GM12878 (cell line): ENCODE data around the gene POLR1G. TPM values are rescaled to one million over a fixed set of nuclear protein-coding genes. Genes with fewer than 3 reads are reported as not detected.

Experiments used
- ATAC-seq: fragments of 200-7000 bp; cut with Tn5 transposase; 3 replicates; pipeline ENCODE4 v1.9.1; 2020; ENCODE audit warnings: mild to moderate bottlenecking, moderate library complexity
- BruUV-seq: library from RNA; stranded (reverse); fragments of 400-500 nt; replicated peaks from 2 replicates; lab custom pipeline; 2021; lab: Mats Ljungman, UMichigan
- CTCF ChIA-PET: fragments of 300-600 bp; sonication (Branson Sonifier 250); formaldehyde crosslinking; extraction: SDS; loops from one replicate; lab custom pipeline; 2021; ENCODE audit warnings: inconsistent platforms; lab: Yijun Ruan, JAX
- POLR2A ChIA-PET: fragments of 350-600 bp; formaldehyde crosslinking; extraction: SDS; loops from one replicate; lab custom pipeline; 2021; ENCODE audit warnings: inconsistent platforms; lab: Charles Lee
- RAD21 ChIA-PET: fragments of 300-600 bp; sonication (Branson Sonifier 250); formaldehyde crosslinking; loops from one replicate; lab custom pipeline; 2023; ENCODE audit warnings: antibody characterized with exemption; ENCODE audit not compliant: unreplicated experiment; lab: Charles Lee
- SMC1A ChIA-PET: fragments of 300-600 bp; sonication (Branson Sonifier 250); formaldehyde crosslinking; loops from one replicate; lab custom pipeline; 2023; ENCODE audit not compliant: unreplicated experiment, uncharacterized antibody; lab: Charles Lee
- DNase-seq: peaks from one replicate; pipeline ENCODE4 v3.0.0-alpha.2; 2011; ENCODE audit warnings: low read depth, low spot score
- FAIRE-seq: peaks from 3 replicates; lab custom pipeline; 2011; peaks lifted over from hg19 to GRCh38; lab: Jason Lieb, UNC
- H2AFZ ChIP-seq: 2 replicates; pipeline ENCODE4 v1.6.0; 2011; ENCODE audit warnings: low read depth, low read length, control low read depth; ENCODE audit not compliant: control insufficient read depth
- H3K27ac ChIP-seq: 2 replicates; pipeline ENCODE4 v1.5.1; 2011; ENCODE audit warnings: control low read depth; ENCODE audit not compliant: control insufficient read depth, insufficient read depth
- H3K27me3 ChIP-seq, 2 experiments: replicated peaks in 1 of 2; 2 replicates each; pipeline versions ENCODE4 v1.6.0 to v1.6.1; 2011; ENCODE audit warnings: low read length in 1 of 2; ENCODE audit not compliant: control insufficient read depth in 2 of 2, insufficient read depth in 2 of 2
- H3K36me3 ChIP-seq, 2 experiments: 2 replicates each; pipeline ENCODE4 v1.5.1; 2011; ENCODE audit warnings: low read length in 1 of 2; ENCODE audit not compliant: control insufficient read depth in 2 of 2, insufficient read depth in 2 of 2
- H3K4me1 ChIP-seq: 2 replicates; pipeline ENCODE4 v1.6.1; 2011; ENCODE audit warnings: mild to moderate bottlenecking, low read length, moderate library complexity, mixed read lengths; ENCODE audit not compliant: control insufficient read depth, insufficient read depth
- H3K4me2 ChIP-seq: 2 replicates; pipeline ENCODE4 v1.6.0; 2011; ENCODE audit warnings: control low read depth; ENCODE audit not compliant: control insufficient read depth, insufficient read depth
- H3K4me3 ChIP-seq: fragments of 200-600 bp; sonication (generic); 2 replicates; pipeline ENCODE4 v1.5.1; 2016
- H3K79me2 ChIP-seq: 2 replicates; pipeline ENCODE4 v1.6.0; 2011; ENCODE audit warnings: low read length; ENCODE audit not compliant: control insufficient read depth, insufficient read depth
- H3K9ac ChIP-seq: 2 replicates; pipeline ENCODE4 v1.8.0; 2011; ENCODE audit warnings: low read length, control low read depth, mixed read lengths; ENCODE audit not compliant: control insufficient read depth, insufficient read depth
- H3K9me3 ChIP-seq: replicated peaks from 3 replicates; pipeline ENCODE4 v1.5.1; 2011; ENCODE audit warnings: mild to moderate bottlenecking, low read length; ENCODE audit not compliant: control insufficient read depth, insufficient read depth
- H4K20me1 ChIP-seq: 2 replicates; pipeline ENCODE4 v1.6.0; 2011; ENCODE audit not compliant: control insufficient read depth, insufficient read depth
- CREM ChIP-seq: IDR thresholded peaks from 2 replicates; pipeline ENCODE4 v1.6.1; 2014; ENCODE audit warnings: antibody characterized with exemption, low read depth
- FOS ChIP-seq: IDR thresholded peaks from 3 replicates; pipeline ENCODE4 v1.6.1; 2011; ENCODE audit warnings: borderline replicate concordance; ENCODE audit not compliant: insufficient read length; ENCODE audit errors: extremely low read depth
- GATAD2B ChIP-seq: fragments of 450-650 bp; conservative IDR thresholded peaks from 2 replicates; pipeline ENCODE4 v1.6.1; 2017; ENCODE audit warnings: low read depth, mild to moderate bottlenecking, moderate library complexity
- MTA3 ChIP-seq: IDR thresholded peaks from 2 replicates; pipeline ENCODE4 v1.6.1; 2012; ENCODE audit warnings: low read length, inconsistent platforms, borderline replicate concordance
- MYC ChIP-seq: IDR thresholded peaks from 2 replicates; pipeline ENCODE4 v1.6.1; 2011; ENCODE audit warnings: mild to moderate bottlenecking, low read length, moderate library complexity, inconsistent platforms; ENCODE audit not compliant: insufficient read depth, insufficient replicate concordance, insufficient read length, severe bottlenecking
- NR2C2 ChIP-seq: IDR thresholded peaks from 2 replicates; pipeline ENCODE4 v1.6.1; 2011; ENCODE audit warnings: borderline replicate concordance, low read depth; ENCODE audit not compliant: control insufficient read depth, insufficient read length
- PAX5 ChIP-seq: IDR thresholded peaks from 2 replicates; pipeline ENCODE4 v1.6.1; 2011; ENCODE audit warnings: low read depth, low read length, borderline replicate concordance
- POLR2A ChIP-seq: IDR thresholded peaks from 2 replicates; pipeline ENCODE4 v1.6.1; 2011; ENCODE audit warnings: low read depth, mild to moderate bottlenecking, low read length
- RAD21 ChIP-seq: IDR thresholded peaks from 2 replicates; pipeline ENCODE4 v1.6.1; 2011; ENCODE audit warnings: mild to moderate bottlenecking, low read depth, low read length, moderate library complexity; ENCODE audit not compliant: insufficient read depth
- RUNX3 ChIP-seq: IDR thresholded peaks from 2 replicates; pipeline ENCODE4 v1.6.1; 2012; ENCODE audit warnings: low read length, inconsistent platforms
- SRF ChIP-seq, 2 experiments: IDR thresholded peaks; 2 replicates each; pipeline ENCODE4 v1.6.1; 2011; ENCODE audit warnings: low read depth in 2 of 2, low read length in 2 of 2, mild to moderate bottlenecking in 1 of 2, moderate library complexity in 1 of 2
- STAT1 ChIP-seq: fragments of 450-650 bp; conservative IDR thresholded peaks from 2 replicates; pipeline ENCODE4 v1.6.1; 2014; ENCODE audit warnings: antibody characterized with exemption, mild to moderate bottlenecking
- in situ Hi-C: fragments of 300-500 bp; cut with MboI; formaldehyde crosslinking; loops from 9 replicates; pipeline ENCODE4 v1.14.3; 2018; ENCODE audit warnings: mixed read lengths
- intact Hi-C: fragments of 100-400 bp; cut with micrococcal nuclease; formaldehyde crosslinking; loops from one replicate; pipeline ENCODE4 v1.14.2; 2022; ENCODE audit not compliant: unreplicated experiment
- polyA plus RNA-seq, 11 experiments: library from polyadenylated mRNA; depleted of rRNA in 4 of 11; unstranded in 6 of 11; stranded (reverse) in 5 of 11; fragments of >200 nt; fragmentation: Nextera tagmentation in 4 of 11; fragmentation: Illumina TruSeq in 1 of 11; extraction: Ambion mirVana in 4 of 11; extraction: Trizol in 1 of 11; gene quantifications; 1 replicate in 1 of 11; 2 replicates in 10 of 11; pipeline versions ENCODE4 v1.2.1 to v1.2.3, GENCODE V29; 2011 to 2016; ENCODE audit warnings: inconsistent platforms in 2 of 11, missing spikeins in 2 of 11, low read depth in 1 of 11
- total RNA-seq, 4 experiments: library from RNA; depleted of rRNA in 3 of 4; stranded (reverse); fragments of >200 nt in 3 of 4; fragmentation: Illumina TruSeq in 1 of 4; extraction: Trizol in 1 of 4; gene quantifications; 2 replicates each; pipeline versions ENCODE4 v1.2.1 to v1.2.3, GENCODE V29; 2013 to 2021
- TF ChIP-seq, protein P1 (sequence below): fragments of 450-650 bp; formaldehyde crosslinking; IDR thresholded peaks from 2 replicates; pipeline ENCODE4 v1.5.0; 2022; ENCODE audit warnings: mild to moderate bottlenecking, missing genetic modification characterization
- TF ChIP-seq, protein P2 (sequence below): fragments of 450-650 bp; IDR thresholded peaks from 2 replicates; pipeline ENCODE4 v1.6.1; 2016; ENCODE audit warnings: mild to moderate bottlenecking
- TF ChIP-seq, protein P3 (sequence below): fragments of 450-650 bp; IDR thresholded peaks from 2 replicates; pipeline ENCODE4 v1.6.1; 2017; ENCODE audit warnings: borderline replicate concordance
- TF ChIP-seq, protein P4 (sequence below): IDR thresholded peaks from 2 replicates; pipeline ENCODE4 v1.6.1; 2012; ENCODE audit warnings: low read depth, low read length, improper control_type of control experiment
- TF ChIP-seq, protein P5 (sequence below): fragments of 450-650 bp; IDR thresholded peaks from 2 replicates; pipeline ENCODE4 v1.6.1; 2017; ENCODE audit warnings: mild to moderate bottlenecking

POLR1G gene
- total and polyA plus RNA-seq, 10 of the 15 experiments (the other 5 are each of a cell fraction or from before 2014, with no cell fraction given), result 2.0 to 30.9 (median 20.5) TPM

DNA sequence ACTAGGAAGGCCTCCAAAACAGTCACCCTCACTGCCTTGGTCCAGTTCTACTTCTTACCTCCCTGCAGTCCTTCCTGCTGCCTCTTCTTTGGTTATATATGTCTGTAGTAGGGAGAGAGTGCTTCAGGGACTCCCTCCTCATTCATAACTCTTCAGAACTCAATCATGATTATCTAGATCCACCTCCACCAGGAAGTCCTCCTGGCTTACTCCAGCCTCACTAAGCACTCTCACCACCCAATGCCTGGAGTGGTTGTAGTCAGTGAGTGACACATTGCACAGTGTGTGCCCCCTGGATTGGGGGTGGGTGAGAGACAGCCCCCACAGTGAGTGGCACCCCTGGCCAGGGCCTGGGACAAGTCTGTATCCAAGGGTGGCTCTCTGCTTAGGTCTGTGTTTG is 51.3 kb downstream of the POLR1G start:
- DNase-seq (no peak), FAIRE-seq (no peak)
- Histone ChIP-seq H3K27ac (no peak overlapping the region), H3K4me3 (no peak overlapping the region), H3K36me3 (no peaks in the 10 kb centered on the region), H3K9ac (no peak overlapping the region), H3K79me2 (no peaks in the 10 kb centered on the region)
- ChIA-PET RAD21 (interaction anchor here (2.9 kb wide), 1 partner anchor 10 kb away, joined by 13 read pairs; the partner anchor contains the start of gene FOSB), SMC1A (no interaction called here)
- no TSS peak for BruUV-seq
- intact Hi-C loops (no loop called here), in situ Hi-C loops (loop anchor here (25.0 kb wide), 1 partner anchor 1695 kb away; the partner anchor contains the start of gene SMG9)
- TF ChIP-seq FOS (no peak), PAX5 (no peak), RAD21 (no peak), NR2C2 (no peak), SRF (IDR thresholded peaks at IDR 0.05; ENCODE audit: low read depth in 2 of 2, low read length in 2 of 2) (no peak), GATAD2B (no peak), POLR2A (no peak), MYC (no peak), MTA3 (no peak), STAT1 (no peak), RUNX3 (no peak), CREM (no peak)
- TF ChIP-seq, protein P1, sequence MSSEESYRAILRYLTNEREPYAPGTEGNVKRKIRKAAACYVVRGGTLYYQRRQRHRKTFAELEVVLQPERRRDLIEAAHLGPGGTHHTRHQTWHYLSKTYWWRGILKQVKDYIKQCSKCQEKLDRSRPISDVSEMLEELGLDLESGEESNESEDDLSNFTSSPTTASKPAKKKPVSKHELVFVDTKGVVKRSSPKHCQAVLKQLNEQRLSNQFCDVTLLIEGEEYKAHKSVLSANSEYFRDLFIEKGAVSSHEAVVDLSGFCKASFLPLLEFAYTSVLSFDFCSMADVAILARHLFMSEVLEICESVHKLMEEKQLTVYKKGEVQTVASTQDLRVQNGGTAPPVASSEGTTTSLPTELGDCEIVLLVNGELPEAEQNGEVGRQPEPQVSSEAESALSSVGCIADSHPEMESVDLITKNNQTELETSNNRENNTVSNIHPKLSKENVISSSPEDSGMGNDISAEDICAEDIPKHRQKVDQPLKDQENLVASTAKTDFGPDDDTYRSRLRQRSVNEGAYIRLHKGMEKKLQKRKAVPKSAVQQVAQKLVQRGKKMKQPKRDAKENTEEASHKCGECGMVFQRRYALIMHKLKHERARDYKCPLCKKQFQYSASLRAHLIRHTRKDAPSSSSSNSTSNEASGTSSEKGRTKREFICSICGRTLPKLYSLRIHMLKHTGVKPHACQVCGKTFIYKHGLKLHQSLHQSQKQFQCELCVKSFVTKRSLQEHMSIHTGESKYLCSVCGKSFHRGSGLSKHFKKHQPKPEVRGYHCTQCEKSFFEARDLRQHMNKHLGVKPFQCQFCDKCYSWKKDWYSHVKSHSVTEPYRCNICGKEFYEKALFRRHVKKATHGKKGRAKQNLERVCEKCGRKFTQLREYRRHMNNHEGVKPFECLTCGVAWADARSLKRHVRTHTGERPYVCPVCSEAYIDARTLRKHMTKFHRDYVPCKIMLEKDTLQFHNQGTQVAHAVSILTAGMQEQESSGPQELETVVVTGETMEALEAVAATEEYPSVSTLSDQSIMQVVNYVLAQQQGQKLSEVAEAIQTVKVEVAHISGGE (CRISPR knock-in tag), result no peak
- TF ChIP-seq, protein P2, sequence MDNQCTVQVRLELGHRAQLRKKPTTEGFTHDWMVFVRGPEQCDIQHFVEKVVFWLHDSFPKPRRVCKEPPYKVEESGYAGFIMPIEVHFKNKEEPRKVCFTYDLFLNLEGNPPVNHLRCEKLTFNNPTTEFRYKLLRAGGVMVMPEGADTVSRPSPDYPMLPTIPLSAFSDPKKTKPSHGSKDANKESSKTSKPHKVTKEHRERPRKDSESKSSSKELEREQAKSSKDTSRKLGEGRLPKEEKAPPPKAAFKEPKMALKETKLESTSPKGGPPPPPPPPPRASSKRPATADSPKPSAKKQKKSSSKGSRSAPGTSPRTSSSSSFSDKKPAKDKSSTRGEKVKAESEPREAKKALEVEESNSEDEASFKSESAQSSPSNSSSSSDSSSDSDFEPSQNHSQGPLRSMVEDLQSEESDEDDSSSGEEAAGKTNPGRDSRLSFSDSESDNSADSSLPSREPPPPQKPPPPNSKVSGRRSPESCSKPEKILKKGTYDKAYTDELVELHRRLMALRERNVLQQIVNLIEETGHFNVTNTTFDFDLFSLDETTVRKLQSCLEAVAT, result no peak
- TF ChIP-seq, protein P3, sequence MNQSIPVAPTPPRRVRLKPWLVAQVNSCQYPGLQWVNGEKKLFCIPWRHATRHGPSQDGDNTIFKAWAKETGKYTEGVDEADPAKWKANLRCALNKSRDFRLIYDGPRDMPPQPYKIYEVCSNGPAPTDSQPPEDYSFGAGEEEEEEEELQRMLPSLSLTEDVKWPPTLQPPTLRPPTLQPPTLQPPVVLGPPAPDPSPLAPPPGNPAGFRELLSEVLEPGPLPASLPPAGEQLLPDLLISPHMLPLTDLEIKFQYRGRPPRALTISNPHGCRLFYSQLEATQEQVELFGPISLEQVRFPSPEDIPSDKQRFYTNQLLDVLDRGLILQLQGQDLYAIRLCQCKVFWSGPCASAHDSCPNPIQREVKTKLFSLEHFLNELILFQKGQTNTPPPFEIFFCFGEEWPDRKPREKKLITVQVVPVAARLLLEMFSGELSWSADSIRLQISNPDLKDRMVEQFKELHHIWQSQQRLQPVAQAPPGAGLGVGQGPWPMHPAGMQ, result no peak
- TF ChIP-seq, protein P4, sequence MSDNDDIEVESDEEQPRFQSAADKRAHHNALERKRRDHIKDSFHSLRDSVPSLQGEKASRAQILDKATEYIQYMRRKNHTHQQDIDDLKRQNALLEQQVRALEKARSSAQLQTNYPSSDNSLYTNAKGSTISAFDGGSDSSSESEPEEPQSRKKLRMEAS, result no peak
- TF ChIP-seq, protein P5, sequence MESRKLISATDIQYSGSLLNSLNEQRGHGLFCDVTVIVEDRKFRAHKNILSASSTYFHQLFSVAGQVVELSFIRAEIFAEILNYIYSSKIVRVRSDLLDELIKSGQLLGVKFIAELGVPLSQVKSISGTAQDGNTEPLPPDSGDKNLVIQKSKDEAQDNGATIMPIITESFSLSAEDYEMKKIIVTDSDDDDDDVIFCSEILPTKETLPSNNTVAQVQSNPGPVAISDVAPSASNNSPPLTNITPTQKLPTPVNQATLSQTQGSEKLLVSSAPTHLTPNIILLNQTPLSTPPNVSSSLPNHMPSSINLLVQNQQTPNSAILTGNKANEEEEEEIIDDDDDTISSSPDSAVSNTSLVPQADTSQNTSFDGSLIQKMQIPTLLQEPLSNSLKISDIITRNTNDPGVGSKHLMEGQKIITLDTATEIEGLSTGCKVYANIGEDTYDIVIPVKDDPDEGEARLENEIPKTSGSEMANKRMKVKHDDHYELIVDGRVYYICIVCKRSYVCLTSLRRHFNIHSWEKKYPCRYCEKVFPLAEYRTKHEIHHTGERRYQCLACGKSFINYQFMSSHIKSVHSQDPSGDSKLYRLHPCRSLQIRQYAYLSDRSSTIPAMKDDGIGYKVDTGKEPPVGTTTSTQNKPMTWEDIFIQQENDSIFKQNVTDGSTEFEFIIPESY, result no peak
- TF ChIP-seq, all 136 proteins: peak for 0
- H3K4me2 ChIP-seq, result no peak overlapping the region
- no peak overlapping the region for H2AFZ ChIP-seq
- ATAC-seq, result no peak
- H3K9me3 ChIP-seq, result no peaks in the 10 kb centered on the region
- CTCF ChIA-PET, result interaction anchor here (1.4 to 2.4 kb wide), 2 partner anchors 9 to 21 kb away, joined by 9 to 15 read pairs; partner anchors contain the start of gene FOSB
- POLR2A ChIA-PET, result no interaction called here
- H3K27me3 ChIP-seq, result no peaks in the 10 kb centered on the region
- peaks cover 23% of the 10 kb centered on the region for H3K4me1 ChIP-seq
- no peaks in the 10 kb centered on the region for H4K20me1 ChIP-seq
